ENCODE measurements around the gene MZB1. TPM values are rescaled to one million over a fixed set of nuclear protein-coding genes. Genes with fewer than 3 reads are reported as not detected.

The MZB1 gene
- total RNA-seq, 1 donor from 2014 or later: 5.2 TPM

GRCh38 chr5:139396691-139397090, 7.0 kb upstream of the MZB1 start:
- no peak for DNase-seq
- H3K9me3 ChIP-seq: no peaks in the 10 kb centered on the region
- H3K4me1 ChIP-seq: peaks cover 18% of the 10 kb centered on the region
- H3K27ac ChIP-seq: no peak overlapping the region
- no peak overlapping the region for H3K4me3 ChIP-seq
- TF ChIP-seq CTCF (IDR thresholded peaks at IDR 0.05): no peak
- H3K36me3 ChIP-seq: no peaks in the 10 kb centered on the region
- peaks cover 19% of the 10 kb centered on the region for H3K27me3 ChIP-seq
- no peak for ATAC-seq
- intact Hi-C loops (cut with DNase I): no loop called here

- no peak for ATAC-seq
- intact Hi-C loops (cut with DNase I): no loop called here
Observed at GRCh38 chr5:139395844-139396640, 6.3 kb upstream of the MZB1 start.

GRCh38 chr5:139394654-139395566, 5.2 kb upstream of the MZB1 start, which contains the start of gene PROB1:
TSS of gene PROB1 (minus strand) at chr5:139395104. CDS start at chr5:139395081, 23 bp downstream.
- DNase-seq: no peak

More at GRCh38 chr5:139395844-139396640, 6.3 kb upstream of the MZB1 start:
- no peak overlapping the region for H3K4me3 ChIP-seq
- no peaks in the 10 kb centered on the region for H3K36me3 ChIP-seq
- DNase-seq: no peak
- H3K9me3 ChIP-seq: no peaks in the 10 kb centered on the region
- peaks cover 19% of the 10 kb centered on the region for H3K27me3 ChIP-seq
- peaks cover 18% of the 10 kb centered on the region for H3K4me1 ChIP-seq
- TF ChIP-seq CTCF (IDR thresholded peaks at IDR 0.05): no peak
- H3K27ac ChIP-seq: no peak overlapping the region

GRCh38 chr5:139394123-139394653, 4.5 kb upstream of the MZB1 start:
- H3K4me3 ChIP-seq: peak overlapping the region; percentile 58
- peak; percentile 18 for ATAC-seq
- DNase-seq: peak; percentile 70
- H3K27ac ChIP-seq: no peak overlapping the region
- intact Hi-C loops (cut with DNase I): no loop called here
- H3K9me3 ChIP-seq: no peaks in the 10 kb centered on the region
- no peaks in the 10 kb centered on the region for H3K36me3 ChIP-seq
- peak; percentile 48 for TF ChIP-seq CTCF (IDR thresholded peaks at IDR 0.05)
- H3K27me3 ChIP-seq: peaks cover 19% of the 10 kb centered on the region
- peaks cover 18% of the 10 kb centered on the region for H3K4me1 ChIP-seq

More at GRCh38 chr5:139394654-139395566, 5.2 kb upstream of the MZB1 start, which contains the start of gene PROB1:
- H3K4me3 ChIP-seq: peak within 1 kb of the TSS; percentile 58
- intact Hi-C loops (cut with DNase I): no loop called here
- H3K27me3 ChIP-seq: peaks cover 19% of the 10 kb centered on the region
- ATAC-seq: peak; percentile 7
- peaks cover 18% of the 10 kb centered on the region for H3K4me1 ChIP-seq
- no peaks in the 10 kb centered on the region for H3K36me3 ChIP-seq
- TF ChIP-seq CTCF (IDR thresholded peaks at IDR 0.05): no peak
- no peak within 1 kb of the TSS for H3K27ac ChIP-seq
- no peaks in the 10 kb centered on the region for H3K9me3 ChIP-seq

- DNase-seq (no peak), ATAC-seq (no peak)
- Histone ChIP-seq H3K27me3 (peaks cover 19% of the 10 kb centered on the region), H3K9me3 (no peaks in the 10 kb centered on the region), H3K36me3 (no peaks in the 10 kb centered on the region), H3K4me3 (peak overlapping the region; percentile 58), H3K27ac (no peak overlapping the region), H3K4me1 (peaks cover 20% of the 10 kb centered on the region)
- TF ChIP-seq CTCF (IDR thresholded peaks at IDR 0.05): no peak
- intact Hi-C loops (cut with DNase I): no loop called here
Observed at GRCh38 chr5:139393497-139394122, 3.9 kb upstream of the MZB1 start.
